Muscle of back (tissue), 11 donors: Measurements from ENCODE around the gene KANK2. TPM values are rescaled to one million over a fixed set of nuclear protein-coding genes. Genes with fewer than 3 reads are reported as not detected.
"Not testable (repeated sequence)": the region's sequence is repeated elsewhere in the genome, so short reads cannot be mapped to it uniquely, and the experiment has no call there.

Source experiments
- DNase-seq, 3 donors: peaks; one replicate each; pipeline versions ENCODE4 v3.0.0 to v3.0.0-alpha.2; 2013
- polyA plus RNA-seq, 10 donors: library from polyadenylated mRNA; unstranded; fragments of 120-200 nt; gene quantifications; one replicate each; pipeline ENCODE4 v1.2.1, GENCODE V29; 2013; ENCODE audit not compliant: insufficient read length in 10 of 10

KANK2 gene
- polyA plus RNA-seq, 10 donors, result 99.0 to 131 (median 106) TPM

GRCh38 chr19:11141937-11142527 lies 55.3 kb downstream of the KANK2 start:
- DNase-seq, result peak in 1 of 3 donors; percentile 40

GRCh38 chr19:11140896-11141295 lies 56.4 kb downstream of the KANK2 start:
- no peak for DNase-seq

GRCh38 chr19:11140023-11140538 lies 57.3 kb downstream of the KANK2 start:
- DNase-seq, result not testable (repeated sequence)

GRCh38 chr19:11138601-11139300 lies 58.6 kb downstream of the KANK2 start:
- DNase-seq, result peak; percentile 82 to 94 (median 84)

GRCh38 chr19:11137542-11138384 lies 59.6 kb downstream of the KANK2 start:
- DNase-seq, result peak; percentile 91 to 96 (median 92)

- no peak for DNase-seq
Observed at GRCh38 chr19:11136400-11137101, 60.8 kb downstream of the KANK2 start.

GRCh38 chr19:11131471-11131870 lies 65.9 kb downstream of the KANK2 start:
- DNase-seq, result no peak

- DNase-seq, result peak; percentile 49 to 86 (median 74)
Observed at GRCh38 chr19:11130824-11131455, 66.4 kb downstream of the KANK2 start.

- no peak for DNase-seq
Observed at GRCh38 chr19:11127905-11128304, 69.4 kb downstream of the KANK2 start.

- DNase-seq, result peak; percentile 70 to 85 (median 81)
Observed at GRCh38 chr19:11125994-11126685, 71.2 kb downstream of the KANK2 start.

- DNase-seq, result not testable (repeated sequence)
Observed at GRCh38 chr19:11124157-11124556, 73.2 kb downstream of the KANK2 start.

GRCh38 chr19:11123114-11123513 lies 74.2 kb downstream of the KANK2 start:
- no peak for DNase-seq

- not testable (repeated sequence) for DNase-seq
Observed at GRCh38 chr19:11121963-11122362, 75.4 kb downstream of the KANK2 start.

GRCh38 chr19:11116507-11116906 lies 80.8 kb downstream of the KANK2 start:
- DNase-seq, result no peak

GRCh38 chr19:11115895-11116446 lies 81.4 kb downstream of the KANK2 start:
- DNase-seq, result no peak

GRCh38 chr19:11115042-11115441 lies 82.3 kb downstream of the KANK2 start:
- no peak for DNase-seq
